ENCODE data around the gene FGGY. TPM values are rescaled to one million over a fixed set of nuclear protein-coding genes. Genes with fewer than 3 reads are reported as not detected.

The FGGY gene
- total RNA-seq, 1 experiment from 2014 or later, result 12.0 TPM

GRCh38 chr1:59401581-59401980 lies 104.7 kb downstream of the FGGY start:
- POLR2A ChIA-PET, result no interaction called here
- peaks cover 3% of the 10 kb centered on the region; the same call in 1 of the 2 replicates for H3K36me3 Mint-ChIP-seq
- DNase-seq (ENCODE audit: low spot score), result no peak
- H3K4me1 Mint-ChIP-seq, result peaks cover 6% of the 10 kb centered on the region
- peaks cover 4% of the 10 kb centered on the region for H3K9me3 Mint-ChIP-seq
- no peaks in the 10 kb centered on the region for H3K27me3 Mint-ChIP-seq (ENCODE audit: low read depth)
- no peak for TF ChIP-seq ZBTB43 (CRISPR knock-in tag; IDR thresholded peaks at IDR 0.05)
- no peak for TF ChIP-seq ZNF232 (CRISPR knock-in tag; IDR thresholded peaks at IDR 0.05)
- TF ChIP-seq ZNF263 (CRISPR knock-in tag; IDR thresholded peaks at IDR 0.05; ENCODE audit: low read depth), result no peak
- TF ChIP-seq AFF4 (CRISPR knock-in tag; IDR thresholded peaks at IDR 0.05; ENCODE audit: borderline replicate concordance), result no peak
- TF ChIP-seq FOXP1 (CRISPR knock-in tag; IDR thresholded peaks at IDR 0.05; ENCODE audit: borderline replicate concordance), result no peak
- no peak for TF ChIP-seq ZNF219 (CRISPR knock-in tag; IDR thresholded peaks at IDR 0.05; ENCODE audit: borderline replicate concordance)
- TF ChIP-seq ZMAT4 (CRISPR knock-in tag; IDR thresholded peaks at IDR 0.05), result no peak
- TF ChIP-seq CREM (CRISPR knock-in tag; IDR thresholded peaks at IDR 0.05), result no peak
- TF ChIP-seq HMGXB4 (CRISPR knock-in tag; IDR thresholded peaks at IDR 0.05), result no peak
- TF ChIP-seq NR2C2 (CRISPR knock-in tag; IDR thresholded peaks at IDR 0.05), result no peak
- no peak for TF ChIP-seq SP1 (CRISPR knock-in tag; conservative IDR thresholded peaks at IDR 0.05)
- no peak for TF ChIP-seq GTF2I (CRISPR knock-in tag; conservative IDR thresholded peaks at IDR 0.05)
- no peak for TF ChIP-seq EMX1 (CRISPR knock-in tag; IDR thresholded peaks at IDR 0.05)
- no peak for ATAC-seq
- H3K27ac Mint-ChIP-seq, result no peak overlapping the region
- no peak overlapping the region for H3K4me3 Mint-ChIP-seq
- CTCF ChIA-PET, result no interaction called here

- ChIA-PET POLR2A (no interaction called here), CTCF (no interaction called here)
- Mint-ChIP-seq H3K27me3 (ENCODE audit: low read depth) (no peaks in the 10 kb centered on the region), H3K27ac (no peak overlapping the region), H3K4me3 (no peak overlapping the region), H3K9me3 (peaks cover 4% of the 10 kb centered on the region), H3K36me3 (peaks cover 3% of the 10 kb centered on the region; the same call in 1 of the 2 replicates), H3K4me1 (peaks cover 19% of the 10 kb centered on the region)
- ATAC-seq (no peak), DNase-seq (ENCODE audit: low spot score) (no peak)
- TF ChIP-seq ETV6 (CRISPR knock-in tag; IDR thresholded peaks at IDR 0.05) (no peak), NFE2L1 (CRISPR knock-in tag; IDR thresholded peaks at IDR 0.05) (no peak), ATF2 (CRISPR knock-in tag; IDR thresholded peaks at IDR 0.05; ENCODE audit: borderline replicate concordance, low read depth) (no peak), JUN (CRISPR knock-in tag; IDR thresholded peaks at IDR 0.05) (no peak), ESRRA (CRISPR knock-in tag; IDR thresholded peaks at IDR 0.05; ENCODE audit: borderline replicate concordance) (no peak), CBFB (CRISPR knock-in tag; IDR thresholded peaks at IDR 0.05; ENCODE audit: low read depth) (no peak), ZNF396 (CRISPR knock-in tag; IDR thresholded peaks at IDR 0.05; ENCODE audit: borderline replicate concordance) (no peak), ZNF532 (CRISPR knock-in tag; IDR thresholded peaks at IDR 0.05; ENCODE audit: borderline replicate concordance) (no peak), MLX (CRISPR knock-in tag; IDR thresholded peaks at IDR 0.05) (no peak), CREB1 (CRISPR knock-in tag; IDR thresholded peaks at IDR 0.05) (no peak), NFYB (CRISPR knock-in tag; conservative IDR thresholded peaks at IDR 0.05; ENCODE audit: low read depth) (no peak)
Observed at GRCh38 chr1:59404796-59405195, 107.9 kb downstream of the FGGY start.

Measured in WTC11 (cell line).